ENCODE data around the gene USP7.

Gene USP7

GRCh38 chr16:8957509-8958157 is 6.1 kb downstream of the USP7 start:
- Histone ChIP-seq H3K4me1 (ENCODE audit: control insufficient read depth, low read length) (peaks cover 92% of the 10 kb centered on the region), H3K27ac (ENCODE audit: low read depth, low read length) (peak overlapping the region; percentile 22), H3K36me3 (ENCODE audit: control insufficient read depth, low read length) (peaks cover 25% of the 10 kb centered on the region), H3K4me2 (ENCODE audit: low read length) (peak overlapping the region; percentile 92), H3K9me2 (replicated peaks; ENCODE audit: control insufficient read depth, low read length) (no peaks in the 10 kb centered on the region), H3K79me2 (ENCODE audit: control insufficient read depth, low read length) (peaks cover 96% of the 10 kb centered on the region), H4K20me1 (ENCODE audit: control insufficient read depth, insufficient read depth, low read depth, low read length) (peaks cover 60% of the 10 kb centered on the region), H3F3A (ENCODE audit: control insufficient read depth, insufficient read depth) (peaks cover 24% of the 10 kb centered on the region), H3K4me3 (ENCODE audit: low read length) (peak overlapping the region; percentile 84), H3K9me3 (ENCODE audit: control insufficient read depth, insufficient read depth, low read length) (no peaks in the 10 kb centered on the region), H3K27me3 (ENCODE audit: control insufficient read depth, low read length) (no peaks in the 10 kb centered on the region)
- TF ChIP-seq CTCF (IDR thresholded peaks at IDR 0.05; ENCODE audit: low read depth, low read length, poor library complexity, severe bottlenecking) (no peak), EZH2phosphoT487 (IDR thresholded peaks at IDR 0.05; ENCODE audit: borderline replicate concordance, low read length) (no peak)

GRCh38 chr16:8957063-8957397 is 6.7 kb downstream of the USP7 start:
- Histone ChIP-seq H3K9me3 (ENCODE audit: control insufficient read depth, insufficient read depth, low read length) (no peaks in the 10 kb centered on the region), H3K27me3 (ENCODE audit: control insufficient read depth, low read length) (no peaks in the 10 kb centered on the region), H4K20me1 (ENCODE audit: control insufficient read depth, insufficient read depth, low read depth, low read length) (peaks cover 66% of the 10 kb centered on the region), H3K27ac (ENCODE audit: low read depth, low read length) (no peak overlapping the region), H3K36me3 (ENCODE audit: control insufficient read depth, low read length) (peaks cover 20% of the 10 kb centered on the region), H3K4me1 (ENCODE audit: control insufficient read depth, low read length) (peaks cover 96% of the 10 kb centered on the region), H3F3A (ENCODE audit: control insufficient read depth, insufficient read depth) (peaks cover 27% of the 10 kb centered on the region), H3K79me2 (ENCODE audit: control insufficient read depth, low read length) (peaks cover 96% of the 10 kb centered on the region), H3K4me2 (ENCODE audit: low read length) (peak overlapping the region; percentile 92), H3K4me3 (ENCODE audit: low read length) (peak overlapping the region; percentile 84; the same call in 1 of the 2 replicates), H3K9me2 (replicated peaks; ENCODE audit: control insufficient read depth, low read length) (no peaks in the 10 kb centered on the region)
- TF ChIP-seq CTCF (IDR thresholded peaks at IDR 0.05; ENCODE audit: low read depth, low read length, poor library complexity, severe bottlenecking), result no peak
- TF ChIP-seq EZH2phosphoT487 (IDR thresholded peaks at IDR 0.05; ENCODE audit: borderline replicate concordance, low read length), result no peak

- Histone ChIP-seq H3K9me2 (replicated peaks; ENCODE audit: control insufficient read depth, low read length) (no peaks in the 10 kb centered on the region), H3K27ac (ENCODE audit: low read depth, low read length) (no peak overlapping the region), H3K4me2 (ENCODE audit: low read length) (peak overlapping the region; percentile 92)
These were observed 7.2 kb downstream of the USP7 start for GRCh38 chr16:8956265-8957062.

More at GRCh38 chr16:8956265-8957062, 7.2 kb downstream of the USP7 start:
- Histone ChIP-seq H3K27me3 (ENCODE audit: control insufficient read depth, low read length) (no peaks in the 10 kb centered on the region), H3K79me2 (ENCODE audit: control insufficient read depth, low read length) (peaks cover 96% of the 10 kb centered on the region), H3K4me3 (ENCODE audit: low read length) (peak overlapping the region; percentile 84; the same call in 1 of the 2 replicates), H3F3A (ENCODE audit: control insufficient read depth, insufficient read depth) (peaks cover 24% of the 10 kb centered on the region), H3K9me3 (ENCODE audit: control insufficient read depth, insufficient read depth, low read length) (no peaks in the 10 kb centered on the region), H3K36me3 (ENCODE audit: control insufficient read depth, low read length) (peaks cover 14% of the 10 kb centered on the region), H3K4me1 (ENCODE audit: control insufficient read depth, low read length) (peaks cover 96% of the 10 kb centered on the region), H4K20me1 (ENCODE audit: control insufficient read depth, insufficient read depth, low read depth, low read length) (peaks cover 65% of the 10 kb centered on the region)
- TF ChIP-seq CTCF (IDR thresholded peaks at IDR 0.05; ENCODE audit: low read depth, low read length, poor library complexity, severe bottlenecking) (no peak), EZH2phosphoT487 (IDR thresholded peaks at IDR 0.05; ENCODE audit: borderline replicate concordance, low read length) (no peak)
